Thoracic aorta (tissue), 2 donors: ENCODE measurements around the gene IL15. TPM values are rescaled to one million over a fixed set of nuclear protein-coding genes. Genes with fewer than 3 reads are reported as not detected.

Experiments
- ATAC-seq: fragments of 150-250 bp; one replicate; pipeline ENCODE4 v1.8.0; 2017; ENCODE audit warnings: low read depth; ENCODE audit not compliant: insufficient number of reproducible peaks, low FRiP score
- DNase-seq: peaks from one replicate; pipeline ENCODE4 v3.0.0-alpha.2; 2020; ENCODE audit warnings: low spot score
- H3K27ac ChIP-seq, 2 donors: fragments of 200-600 bp; sonication (generic); 1 replicate in 1 of 2; 2 replicates in 1 of 2; pipeline ENCODE4 v1.5.1; 2016; ENCODE audit warnings: mild to moderate bottlenecking in 2 of 2, moderate library complexity in 2 of 2
- H3K27me3 ChIP-seq: fragments of 200-600 bp; sonication (generic); replicated peaks from 2 replicates; pipeline ENCODE4 v1.6.0; 2016; ENCODE audit warnings: mild to moderate bottlenecking; ENCODE audit not compliant: insufficient read depth
- H3K36me3 ChIP-seq: fragments of 200-600 bp; sonication (generic); one replicate; pipeline ENCODE4 v1.5.1; 2016
- H3K4me1 ChIP-seq, 2 donors: fragments of 200-600 bp; sonication (generic); 1 replicate in 1 of 2; 2 replicates in 1 of 2; pipeline versions ENCODE4 v1.5.1 to v1.6.0; 2016; ENCODE audit warnings: low read depth in 2 of 2, mild to moderate bottlenecking in 1 of 2; ENCODE audit not compliant: control insufficient read depth in 1 of 2
- H3K4me3 ChIP-seq: fragments of 200-600 bp; sonication (generic); 2 replicates; pipeline ENCODE4 v1.5.1; 2016; ENCODE audit warnings: mild to moderate bottlenecking
- H3K9me3 ChIP-seq: fragments of 200-600 bp; sonication (generic); 2 replicates; pipeline ENCODE4 v1.5.1; 2016
- total RNA-seq, 2 donors: library from RNA; depleted of rRNA; stranded (reverse); fragments of >200 nt; gene quantifications; one replicate each; pipeline versions ENCODE4 v1.1.0 to v1.2.3, GENCODE V29; 2016
- TF ChIP-seq, protein P1 (sequence below): fragments of 200-600 bp; sonication (generic); IDR thresholded peaks from one replicate; pipeline ENCODE4 v1.5.1; 2019; ENCODE audit warnings: antibody characterized with exemption

IL15 gene
- total RNA-seq, 2 donors from 2014 or later = 9.3 to 12.6 TPM

- TF ChIP-seq, protein P1, sequence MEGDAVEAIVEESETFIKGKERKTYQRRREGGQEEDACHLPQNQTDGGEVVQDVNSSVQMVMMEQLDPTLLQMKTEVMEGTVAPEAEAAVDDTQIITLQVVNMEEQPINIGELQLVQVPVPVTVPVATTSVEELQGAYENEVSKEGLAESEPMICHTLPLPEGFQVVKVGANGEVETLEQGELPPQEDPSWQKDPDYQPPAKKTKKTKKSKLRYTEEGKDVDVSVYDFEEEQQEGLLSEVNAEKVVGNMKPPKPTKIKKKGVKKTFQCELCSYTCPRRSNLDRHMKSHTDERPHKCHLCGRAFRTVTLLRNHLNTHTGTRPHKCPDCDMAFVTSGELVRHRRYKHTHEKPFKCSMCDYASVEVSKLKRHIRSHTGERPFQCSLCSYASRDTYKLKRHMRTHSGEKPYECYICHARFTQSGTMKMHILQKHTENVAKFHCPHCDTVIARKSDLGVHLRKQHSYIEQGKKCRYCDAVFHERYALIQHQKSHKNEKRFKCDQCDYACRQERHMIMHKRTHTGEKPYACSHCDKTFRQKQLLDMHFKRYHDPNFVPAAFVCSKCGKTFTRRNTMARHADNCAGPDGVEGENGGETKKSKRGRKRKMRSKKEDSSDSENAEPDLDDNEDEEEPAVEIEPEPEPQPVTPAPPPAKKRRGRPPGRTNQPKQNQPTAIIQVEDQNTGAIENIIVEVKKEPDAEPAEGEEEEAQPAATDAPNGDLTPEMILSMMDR = no peak
Measured at GRCh38 chr4:141640696-141641095, 4.3 kb downstream of the IL15 start.

DNA sequence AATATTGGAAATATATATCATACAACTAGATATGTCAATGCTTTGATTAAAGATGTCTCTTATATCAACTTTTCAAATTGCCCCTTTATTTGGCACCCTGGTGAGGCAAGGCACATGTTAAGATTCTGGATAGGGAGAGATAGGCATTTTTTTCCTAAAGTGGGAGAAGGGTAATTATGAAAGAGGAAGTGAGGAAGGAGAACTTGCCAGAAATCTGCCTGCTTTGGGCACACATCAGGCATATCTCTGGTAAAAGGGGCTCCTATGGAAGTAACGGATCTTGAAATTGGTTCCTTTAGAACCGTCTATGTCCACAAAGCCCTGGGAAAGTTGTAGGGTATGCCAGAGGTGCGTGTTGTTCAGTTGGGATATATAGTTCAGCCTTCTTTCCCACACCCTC, 5.7 kb downstream of the IL15 start:
- TF ChIP-seq, protein P1 = no peak
- no peaks in the 10 kb centered on the region for H3K36me3 ChIP-seq
- ATAC-seq (no peak), DNase-seq (no peak)
- H3K27ac ChIP-seq = no peak overlapping the region
- peaks cover 14 to 53% of the 10 kb centered on the region in 2 donors for H3K4me1 ChIP-seq
- H3K27me3 ChIP-seq = no peaks in the 10 kb centered on the region
- no peak overlapping the region for H3K4me3 ChIP-seq
- no peaks in the 10 kb centered on the region for H3K9me3 ChIP-seq

More at GRCh38 chr4:141640696-141641095, 4.3 kb downstream of the IL15 start:
- Histone ChIP-seq H3K36me3 (no peaks in the 10 kb centered on the region), H3K4me1 (peaks cover 11 to 39% of the 10 kb centered on the region in 2 donors), H3K9me3 (no peaks in the 10 kb centered on the region), H3K27ac (no peak overlapping the region), H3K27me3 (no peaks in the 10 kb centered on the region), H3K4me3 (no peak overlapping the region)
- DNase-seq (no peak), ATAC-seq (no peak)

DNA sequence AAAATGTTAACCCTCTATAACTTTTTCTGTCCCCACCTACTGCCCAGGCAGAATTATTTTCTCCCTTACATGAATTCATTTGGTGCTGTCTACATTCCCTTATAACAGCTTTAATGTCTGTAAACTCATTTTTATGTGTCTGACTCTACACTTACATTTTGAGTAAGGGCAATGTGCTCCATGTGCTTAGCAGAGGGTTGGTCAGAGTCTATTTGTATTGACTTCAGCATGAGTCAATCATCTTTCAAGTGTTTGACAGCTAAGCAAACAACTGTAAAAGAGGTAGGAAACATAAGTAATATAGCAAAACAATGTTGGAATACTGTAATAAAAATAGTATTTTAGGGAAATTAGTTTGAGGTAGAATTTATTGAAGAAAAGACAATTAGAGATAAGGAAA, 6.3 kb downstream of the IL15 start:
- Histone ChIP-seq H3K27me3 (no peaks in the 10 kb centered on the region), H3K4me3 (no peak overlapping the region), H3K4me1 (peaks cover 13 to 60% of the 10 kb centered on the region in 2 donors), H3K9me3 (no peaks in the 10 kb centered on the region), H3K27ac (no peak overlapping the region), H3K36me3 (no peaks in the 10 kb centered on the region)
- DNase-seq (no peak), ATAC-seq (no peak)
- TF ChIP-seq, protein P1 = no peak

DNA sequence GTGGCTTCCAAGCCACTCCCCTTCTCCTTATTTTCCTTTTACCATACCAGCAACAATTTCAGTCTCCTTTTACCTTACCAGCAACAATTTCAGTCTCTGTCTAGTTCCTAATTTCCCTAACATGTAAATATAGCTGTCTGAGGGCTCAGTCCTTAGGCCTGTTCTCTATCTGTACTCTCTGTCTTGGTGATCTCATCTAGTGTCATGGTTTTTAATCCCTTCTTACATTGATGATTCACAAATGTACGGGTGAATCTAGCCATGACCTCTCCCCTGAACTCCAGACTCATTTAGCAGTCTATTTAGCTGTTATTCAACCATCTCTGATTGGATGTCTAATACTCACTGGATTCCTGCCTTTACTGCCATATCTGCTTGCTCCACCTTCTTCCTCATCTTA, 7.2 kb downstream of the IL15 start:
- Histone ChIP-seq H3K27me3 (no peaks in the 10 kb centered on the region), H3K36me3 (no peaks in the 10 kb centered on the region), H3K4me3 (no peak overlapping the region), H3K27ac (no peak overlapping the region), H3K4me1 (peaks cover 17 to 60% of the 10 kb centered on the region in 2 donors), H3K9me3 (no peaks in the 10 kb centered on the region)
- TF ChIP-seq, protein P1 = no peak
- DNase-seq = no peak
- no peak for ATAC-seq

GRCh38 chr4:141645611-141646340, 9.4 kb downstream of the IL15 start:
- TF ChIP-seq, protein P1 = no peak
- Histone ChIP-seq H3K27ac (no peak overlapping the region), H3K9me3 (no peaks in the 10 kb centered on the region), H3K27me3 (no peaks in the 10 kb centered on the region), H3K4me3 (no peak overlapping the region), H3K36me3 (no peaks in the 10 kb centered on the region), H3K4me1 (peaks cover 13 to 54% of the 10 kb centered on the region in 2 donors)
- DNase-seq (no peak), ATAC-seq (no peak)
